ENCODE data around the gene CTIF.

The CTIF gene

GRCh38 chr18:48642503-48642902 lies 103.7 kb downstream of the CTIF start:
- WGBS, result 97% methylated on average over 1 of the region's 1 CpG
- H2BK120ac ChIP-seq (ENCODE audit: low read depth, low read length), result no peak overlapping the region
- H3K9ac ChIP-seq (ENCODE audit: low read length), result no peak overlapping the region
- H4K91ac ChIP-seq (ENCODE audit: low read length), result no peak overlapping the region
- H3K18ac ChIP-seq (ENCODE audit: low read depth in 1 of 2, low read length in 2 of 2), result no peak overlapping the region
- H3K27ac ChIP-seq (ENCODE audit: low read length, poor library complexity, severe bottlenecking), result no peak overlapping the region
- no peaks in the 10 kb centered on the region for H3K27me3 ChIP-seq (ENCODE audit: control insufficient read depth in 1 of 2, insufficient read depth in 1 of 2, low read length in 2 of 2)
- H3K23ac ChIP-seq (ENCODE audit: low read length in 2 of 2), result no peak overlapping the region
- no peak overlapping the region for H3K4me3 ChIP-seq (ENCODE audit: insufficient read depth in 1 of 2, low read depth in 1 of 2, low read length in 2 of 2)
- H2BK12ac ChIP-seq (ENCODE audit: low read length in 2 of 2), result no peak overlapping the region
- H2AK5ac ChIP-seq (ENCODE audit: low read length, severe bottlenecking), result no peak overlapping the region
- H3K4me1 ChIP-seq (ENCODE audit: control insufficient read depth, insufficient read depth, low read depth, low read length), result peaks cover 23% of the 10 kb centered on the region
- no peak overlapping the region for H2BK15ac ChIP-seq (ENCODE audit: low read depth, poor library complexity, severe bottlenecking)
- peaks cover 22 to 37% of the 10 kb centered on the region in 2 experiments for H3K36me3 ChIP-seq (ENCODE audit: control insufficient read depth in 1 of 2, insufficient read depth in 2 of 2, low read depth in 1 of 2, low read length in 2 of 2)
- H3K9me3 ChIP-seq (ENCODE audit: control insufficient read depth, low read length), result peaks cover 5% of the 10 kb centered on the region
- H2AFZ ChIP-seq (ENCODE audit: low read depth, low read length), result no peak overlapping the region
- no peak overlapping the region for H3K14ac ChIP-seq (ENCODE audit: low read length in 2 of 2)
- no peak overlapping the region for H2BK5ac ChIP-seq (ENCODE audit: low read depth, low read length, poor library complexity, severe bottlenecking)
- no peak overlapping the region for H4K8ac ChIP-seq (ENCODE audit: low read length)
- H3K4ac ChIP-seq (ENCODE audit: low read depth in 1 of 2, low read length in 2 of 2), result no peak overlapping the region
- no peak overlapping the region for H3K4me2 ChIP-seq (ENCODE audit: low read length, poor library complexity, severe bottlenecking)
- peaks cover 43% of the 10 kb centered on the region for H3K79me1 ChIP-seq (replicated peaks; ENCODE audit: low read length, poor library complexity, severe bottlenecking)
- DNase-seq, result no peak

- Histone ChIP-seq H2BK120ac (ENCODE audit: low read depth, low read length) (no peak overlapping the region), H3K4me2 (ENCODE audit: low read length, poor library complexity, severe bottlenecking) (no peak overlapping the region), H2BK15ac (ENCODE audit: low read depth, poor library complexity, severe bottlenecking) (no peak overlapping the region), H3K36me3 (ENCODE audit: control insufficient read depth in 1 of 2, insufficient read depth in 2 of 2, low read depth in 1 of 2, low read length in 2 of 2) (peaks cover 16 to 32% of the 10 kb centered on the region in 2 experiments), H4K8ac (ENCODE audit: low read length) (no peak overlapping the region), H3K9me3 (ENCODE audit: control insufficient read depth, low read length) (peaks cover 5% of the 10 kb centered on the region), H3K79me1 (replicated peaks; ENCODE audit: low read length, poor library complexity, severe bottlenecking) (peaks cover 44% of the 10 kb centered on the region), H3K27ac (ENCODE audit: low read length, poor library complexity, severe bottlenecking) (no peak overlapping the region), H2AK5ac (ENCODE audit: low read length, severe bottlenecking) (no peak overlapping the region), H2AFZ (ENCODE audit: low read depth, low read length) (no peak overlapping the region), H2BK5ac (ENCODE audit: low read depth, low read length, poor library complexity, severe bottlenecking) (no peak overlapping the region), H2BK12ac (ENCODE audit: low read length in 2 of 2) (no peak overlapping the region), H3K4me1 (ENCODE audit: control insufficient read depth, insufficient read depth, low read depth, low read length) (peaks cover 23% of the 10 kb centered on the region), H3K4ac (ENCODE audit: low read depth in 1 of 2, low read length in 2 of 2) (no peak overlapping the region), H3K23ac (ENCODE audit: low read length in 2 of 2) (no peak overlapping the region), H3K14ac (ENCODE audit: low read length in 2 of 2) (no peak overlapping the region), H3K4me3 (ENCODE audit: insufficient read depth in 1 of 2, low read depth in 1 of 2, low read length in 2 of 2) (no peak overlapping the region), H3K9ac (ENCODE audit: low read length) (no peak overlapping the region), H3K27me3 (ENCODE audit: control insufficient read depth in 1 of 2, insufficient read depth in 1 of 2, low read length in 2 of 2) (no peaks in the 10 kb centered on the region), H3K18ac (ENCODE audit: low read depth in 1 of 2, low read length in 2 of 2) (no peak overlapping the region), H4K91ac (ENCODE audit: low read length) (no peak overlapping the region)
- 94% methylated on average over 1 of the region's 1 CpG for WGBS
- peak; percentile 32 for DNase-seq
Measured at GRCh38 chr18:48643262-48643661, 104.4 kb downstream of the CTIF start.

GRCh38 chr18:48644029-48644428 lies 105.2 kb downstream of the CTIF start:
- Histone ChIP-seq H2AFZ (ENCODE audit: low read depth, low read length) (no peak overlapping the region), H2BK5ac (ENCODE audit: low read depth, low read length, poor library complexity, severe bottlenecking) (no peak overlapping the region), H3K36me3 (ENCODE audit: control insufficient read depth in 1 of 2, insufficient read depth in 2 of 2, low read depth in 1 of 2, low read length in 2 of 2) (peaks cover 9 to 31% of the 10 kb centered on the region in 2 experiments), H3K9ac (ENCODE audit: low read length) (no peak overlapping the region), H3K4ac (ENCODE audit: low read depth in 1 of 2, low read length in 2 of 2) (no peak overlapping the region), H2BK12ac (ENCODE audit: low read length in 2 of 2) (no peak overlapping the region), H3K4me3 (ENCODE audit: insufficient read depth in 1 of 2, low read depth in 1 of 2, low read length in 2 of 2) (no peak overlapping the region), H3K23ac (ENCODE audit: low read length in 2 of 2) (no peak overlapping the region), H3K79me1 (replicated peaks; ENCODE audit: low read length, poor library complexity, severe bottlenecking) (peaks cover 43% of the 10 kb centered on the region), H3K27ac (ENCODE audit: low read length, poor library complexity, severe bottlenecking) (no peak overlapping the region), H2BK15ac (ENCODE audit: low read depth, poor library complexity, severe bottlenecking) (no peak overlapping the region), H3K4me2 (ENCODE audit: low read length, poor library complexity, severe bottlenecking) (no peak overlapping the region), H2BK120ac (ENCODE audit: low read depth, low read length) (no peak overlapping the region), H3K27me3 (ENCODE audit: control insufficient read depth in 1 of 2, insufficient read depth in 1 of 2, low read length in 2 of 2) (no peaks in the 10 kb centered on the region), H2AK5ac (ENCODE audit: low read length, severe bottlenecking) (no peak overlapping the region), H3K4me1 (ENCODE audit: control insufficient read depth, insufficient read depth, low read depth, low read length) (peaks cover 19% of the 10 kb centered on the region), H4K91ac (ENCODE audit: low read length) (no peak overlapping the region), H3K14ac (ENCODE audit: low read length in 2 of 2) (no peak overlapping the region), H4K8ac (ENCODE audit: low read length) (no peak overlapping the region), H3K18ac (ENCODE audit: low read depth in 1 of 2, low read length in 2 of 2) (no peak overlapping the region), H3K9me3 (ENCODE audit: control insufficient read depth, low read length) (peaks cover 5% of the 10 kb centered on the region)
- no peak for DNase-seq
- 94% methylated on average over 5 of the region's 5 CpGs for WGBS

GRCh38 chr18:48645427-48646002 lies 106.7 kb downstream of the CTIF start:
- Histone ChIP-seq H2BK12ac (ENCODE audit: low read length in 2 of 2) (no peak overlapping the region), H3K27me3 (ENCODE audit: control insufficient read depth in 1 of 2, insufficient read depth in 1 of 2, low read length in 2 of 2) (no peaks in the 10 kb centered on the region), H3K4ac (ENCODE audit: low read depth in 1 of 2, low read length in 2 of 2) (no peak overlapping the region), H3K27ac (ENCODE audit: low read length, poor library complexity, severe bottlenecking) (no peak overlapping the region), H3K4me2 (ENCODE audit: low read length, poor library complexity, severe bottlenecking) (no peak overlapping the region), H3K9ac (ENCODE audit: low read length) (no peak overlapping the region), H2BK120ac (ENCODE audit: low read depth, low read length) (no peak overlapping the region), H3K9me3 (ENCODE audit: control insufficient read depth, low read length) (peaks cover 5% of the 10 kb centered on the region), H2BK15ac (ENCODE audit: low read depth, poor library complexity, severe bottlenecking) (no peak overlapping the region), H3K4me3 (ENCODE audit: insufficient read depth in 1 of 2, low read depth in 1 of 2, low read length in 2 of 2) (no peak overlapping the region), H4K91ac (ENCODE audit: low read length) (no peak overlapping the region), H3K4me1 (ENCODE audit: control insufficient read depth, insufficient read depth, low read depth, low read length) (peaks cover 14% of the 10 kb centered on the region), H3K79me1 (replicated peaks; ENCODE audit: low read length, poor library complexity, severe bottlenecking) (peaks cover 35% of the 10 kb centered on the region), H2AFZ (ENCODE audit: low read depth, low read length) (no peak overlapping the region), H4K8ac (ENCODE audit: low read length) (no peak overlapping the region), H2BK5ac (ENCODE audit: low read depth, low read length, poor library complexity, severe bottlenecking) (no peak overlapping the region), H3K14ac (ENCODE audit: low read length in 2 of 2) (no peak overlapping the region), H3K18ac (ENCODE audit: low read depth in 1 of 2, low read length in 2 of 2) (no peak overlapping the region), H3K23ac (ENCODE audit: low read length in 2 of 2) (no peak overlapping the region), H3K36me3 (ENCODE audit: control insufficient read depth in 1 of 2, insufficient read depth in 2 of 2, low read depth in 1 of 2, low read length in 2 of 2) (peaks cover 9 to 23% of the 10 kb centered on the region in 2 experiments), H2AK5ac (ENCODE audit: low read length, severe bottlenecking) (no peak overlapping the region)
- 73% methylated on average over 9 of the region's 10 CpGs for WGBS
- no peak for DNase-seq

Measured in mesenchymal stem cell (in vitro differentiated cells and primary cell).